Measurements from ENCODE around the gene ATAD3A. TPM values are rescaled to one million over a fixed set of nuclear protein-coding genes. Genes with fewer than 3 reads are reported as not detected.

The ATAD3A gene
- total RNA-seq, 1 experiment from 2014 or later = 92.7 TPM

DNA sequence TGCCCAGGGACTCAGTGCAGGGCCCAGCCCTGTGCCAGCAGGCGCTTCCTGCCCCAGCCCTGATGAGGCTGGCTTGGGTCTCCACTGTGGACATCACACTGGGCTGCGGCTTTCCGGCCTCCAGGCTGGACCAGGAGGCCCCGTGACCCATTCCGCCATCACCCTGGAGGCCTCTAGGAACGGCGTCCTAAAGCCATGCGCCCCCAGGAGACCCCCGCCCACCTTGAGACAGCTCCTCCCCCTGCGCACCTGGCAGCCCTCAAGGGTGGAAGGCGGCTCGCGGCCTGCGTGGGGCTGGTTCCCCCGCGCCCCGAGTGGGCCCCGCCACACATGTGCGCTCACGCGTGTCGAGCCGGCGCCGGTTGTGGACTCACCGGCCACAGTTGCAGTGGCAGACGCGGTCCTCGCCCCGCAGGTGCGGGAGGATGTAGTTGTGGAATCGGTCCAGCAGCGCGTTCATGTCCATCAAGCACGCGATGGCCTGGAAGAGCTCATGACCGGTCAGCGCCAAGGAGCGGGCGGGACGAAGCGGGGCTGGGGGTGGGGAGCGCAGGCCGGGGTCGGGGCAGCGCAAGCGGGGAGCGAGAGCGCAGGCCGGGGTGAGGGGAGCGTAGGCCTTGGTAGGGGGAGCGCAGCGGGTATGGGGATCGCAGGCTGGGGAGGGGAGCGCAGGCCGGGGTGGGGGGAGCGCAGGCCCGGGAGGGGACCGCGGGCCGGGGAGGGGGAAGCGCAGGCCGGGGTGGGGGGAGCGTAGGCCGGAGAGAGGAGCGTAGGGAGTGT lies 27.5 kb downstream of the ATAD3A start:
- BruUV-seq (replicated peaks) = no TSS peak
- intact Hi-C loops (cut with micrococcal nuclease; ENCODE audit: unreplicated experiment) = no loop called here
- Histone ChIP-seq H3K4me1 (ENCODE audit: insufficient read depth, low read length, poor library complexity, severe bottlenecking) (no peaks in the 10 kb centered on the region), H3K27ac (ENCODE audit: low read depth, low read length, poor library complexity, severe bottlenecking) (peak overlapping the region; percentile 57), H3K9me3 (ENCODE audit: low read depth, low read length, poor library complexity, severe bottlenecking) (no peaks in the 10 kb centered on the region), H3K36me3 (ENCODE audit: insufficient read depth, low read length, poor library complexity, severe bottlenecking) (peaks cover 21% of the 10 kb centered on the region), H3K4me3 (ENCODE audit: low read depth, low read length, poor library complexity, severe bottlenecking) (peak overlapping the region; percentile 59), H3K27me3 (replicated peaks; ENCODE audit: insufficient read depth, low read depth, low read length, poor library complexity) (no peaks in the 10 kb centered on the region)
- DNase-seq (ENCODE audit: low spot score) = no peak
- TF ChIP-seq EZH2 (IDR thresholded peaks at IDR 0.05; ENCODE audit: borderline replicate concordance, low read depth, low read length, poor library complexity, severe bottlenecking) = no peak
- TF ChIP-seq, protein P1, sequence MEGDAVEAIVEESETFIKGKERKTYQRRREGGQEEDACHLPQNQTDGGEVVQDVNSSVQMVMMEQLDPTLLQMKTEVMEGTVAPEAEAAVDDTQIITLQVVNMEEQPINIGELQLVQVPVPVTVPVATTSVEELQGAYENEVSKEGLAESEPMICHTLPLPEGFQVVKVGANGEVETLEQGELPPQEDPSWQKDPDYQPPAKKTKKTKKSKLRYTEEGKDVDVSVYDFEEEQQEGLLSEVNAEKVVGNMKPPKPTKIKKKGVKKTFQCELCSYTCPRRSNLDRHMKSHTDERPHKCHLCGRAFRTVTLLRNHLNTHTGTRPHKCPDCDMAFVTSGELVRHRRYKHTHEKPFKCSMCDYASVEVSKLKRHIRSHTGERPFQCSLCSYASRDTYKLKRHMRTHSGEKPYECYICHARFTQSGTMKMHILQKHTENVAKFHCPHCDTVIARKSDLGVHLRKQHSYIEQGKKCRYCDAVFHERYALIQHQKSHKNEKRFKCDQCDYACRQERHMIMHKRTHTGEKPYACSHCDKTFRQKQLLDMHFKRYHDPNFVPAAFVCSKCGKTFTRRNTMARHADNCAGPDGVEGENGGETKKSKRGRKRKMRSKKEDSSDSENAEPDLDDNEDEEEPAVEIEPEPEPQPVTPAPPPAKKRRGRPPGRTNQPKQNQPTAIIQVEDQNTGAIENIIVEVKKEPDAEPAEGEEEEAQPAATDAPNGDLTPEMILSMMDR (conservative IDR thresholded peaks at IDR 0.05; ENCODE audit: low read depth, low read length) = no peak
- POLR2A ChIA-PET (ENCODE audit: low non-redundant PET) = interaction anchor here (0.6 kb wide), 1 partner anchor 144 kb away, joined by 3 read pairs; no protein-coding TSS in a partner anchor
- CTCF ChIA-PET = no interaction called here

DNA sequence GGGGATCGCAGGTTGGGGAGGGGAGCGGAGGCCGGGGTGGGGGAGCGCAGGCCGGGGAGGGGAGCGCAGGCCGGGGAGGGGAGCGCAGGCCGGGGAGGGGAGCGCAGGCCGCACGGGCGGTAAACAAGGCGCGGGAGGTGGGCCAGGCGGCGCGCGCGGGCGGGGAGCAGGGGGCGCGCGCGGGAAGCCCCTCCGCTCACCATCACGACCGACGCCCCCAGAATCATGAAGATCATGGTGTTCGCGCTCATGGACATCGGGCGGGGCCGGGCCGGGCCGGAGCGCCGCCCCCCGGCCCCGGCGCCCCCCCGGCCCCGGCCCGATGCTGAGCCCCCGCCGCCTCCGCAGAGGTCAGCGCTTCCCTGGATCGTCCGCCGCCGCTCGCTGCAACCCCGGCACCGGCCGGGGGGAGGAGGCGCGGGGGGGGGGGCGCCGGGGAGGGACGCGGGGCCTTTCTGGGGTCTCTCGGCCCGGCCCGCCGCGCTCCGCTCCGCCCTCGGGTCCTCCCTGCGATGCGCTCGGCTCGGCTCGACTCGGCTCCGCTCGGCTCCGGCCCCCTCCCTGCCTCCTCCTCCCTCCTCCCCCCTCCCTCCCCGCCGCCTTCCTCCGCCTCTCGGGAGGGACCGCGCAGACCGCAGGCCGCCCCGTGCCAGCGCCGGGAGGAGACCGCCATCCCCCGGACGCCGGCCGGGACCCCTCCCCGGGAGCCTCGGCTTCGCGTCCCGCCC lies 28.3 kb downstream of the ATAD3A start, which contains the start of gene TMEM240:
Gene TMEM240, minus strand, starts transcription at position 535 of the 728 bp plus-strand sequence. Its CDS starts 278 bp downstream, at position 257.
- H3K27ac ChIP-seq (ENCODE audit: low read depth, low read length, poor library complexity, severe bottlenecking) = peak within 1 kb of the TSS; percentile 58
- DNase-seq (ENCODE audit: low spot score) = peak; percentile 91
- H3K36me3 ChIP-seq (ENCODE audit: insufficient read depth, low read length, poor library complexity, severe bottlenecking) = peaks cover 21% of the 10 kb centered on the region
- no peaks in the 10 kb centered on the region for H3K4me1 ChIP-seq (ENCODE audit: insufficient read depth, low read length, poor library complexity, severe bottlenecking)
- no TSS peak for BruUV-seq (replicated peaks)
- no peaks in the 10 kb centered on the region for H3K9me3 ChIP-seq (ENCODE audit: low read depth, low read length, poor library complexity, severe bottlenecking)
- H3K4me3 ChIP-seq (ENCODE audit: low read depth, low read length, poor library complexity, severe bottlenecking) = peak within 1 kb of the TSS; percentile 59
- ChIA-PET POLR2A (ENCODE audit: low non-redundant PET) (no interaction called here), CTCF (no interaction called here)
- intact Hi-C loops (cut with micrococcal nuclease; ENCODE audit: unreplicated experiment) = no loop called here
- TF ChIP-seq, protein P1 (conservative IDR thresholded peaks at IDR 0.05; ENCODE audit: low read depth, low read length) = no peak
- TF ChIP-seq EZH2 (IDR thresholded peaks at IDR 0.05; ENCODE audit: borderline replicate concordance, low read depth, low read length, poor library complexity, severe bottlenecking) = no peak
- H3K27me3 ChIP-seq (replicated peaks; ENCODE audit: insufficient read depth, low read depth, low read length, poor library complexity) = no peaks in the 10 kb centered on the region

DNA sequence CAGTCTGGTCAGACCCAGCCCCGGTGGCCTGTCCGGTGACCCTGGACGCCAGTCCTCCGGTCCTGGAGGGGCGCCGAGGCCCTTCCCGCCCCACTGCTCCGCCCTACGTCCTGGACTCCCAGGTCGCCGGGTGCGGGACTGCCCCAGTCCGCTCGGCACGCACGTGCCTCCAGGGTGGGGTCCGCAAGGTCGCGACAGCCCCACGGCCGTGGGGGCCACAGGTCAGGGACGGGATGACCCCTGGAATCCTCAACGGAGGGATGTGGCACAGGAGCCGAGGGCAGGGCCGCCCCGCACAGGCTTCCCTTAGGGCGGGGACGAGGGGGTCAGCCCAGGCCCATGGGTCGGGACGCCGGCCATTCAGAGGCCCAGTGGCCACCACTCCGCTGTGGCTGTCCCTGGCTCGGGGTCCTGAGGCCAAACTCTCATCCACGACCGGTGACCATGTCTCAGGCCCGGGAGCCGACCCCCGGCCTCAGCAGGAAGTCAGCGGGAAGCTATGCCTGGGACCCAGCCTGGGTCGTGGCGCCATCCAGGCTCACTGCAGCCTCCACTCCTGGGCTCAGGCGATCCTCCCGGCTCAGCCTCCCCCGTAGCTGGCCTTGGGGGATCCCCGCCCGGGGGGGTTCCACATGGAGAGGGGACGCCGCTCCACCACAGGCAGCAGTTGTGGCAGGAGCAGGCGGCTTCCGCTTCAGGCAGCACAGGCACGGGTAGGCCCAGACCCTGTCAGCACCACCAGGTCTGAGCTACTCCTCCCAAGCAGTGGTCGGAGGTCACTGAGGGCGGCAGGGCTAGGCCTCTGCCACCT lies 29.1 kb downstream of the ATAD3A start:
- ChIA-PET CTCF (no interaction called here), POLR2A (ENCODE audit: low non-redundant PET) (no interaction called here)
- Histone ChIP-seq H3K4me3 (ENCODE audit: low read depth, low read length, poor library complexity, severe bottlenecking) (peak overlapping the region; percentile 59), H3K27ac (ENCODE audit: low read depth, low read length, poor library complexity, severe bottlenecking) (peak overlapping the region; percentile 58), H3K4me1 (ENCODE audit: insufficient read depth, low read length, poor library complexity, severe bottlenecking) (no peaks in the 10 kb centered on the region), H3K27me3 (replicated peaks; ENCODE audit: insufficient read depth, low read depth, low read length, poor library complexity) (no peaks in the 10 kb centered on the region), H3K9me3 (ENCODE audit: low read depth, low read length, poor library complexity, severe bottlenecking) (no peaks in the 10 kb centered on the region), H3K36me3 (ENCODE audit: insufficient read depth, low read length, poor library complexity, severe bottlenecking) (peaks cover 21% of the 10 kb centered on the region)
- no peak for DNase-seq (ENCODE audit: low spot score)
- BruUV-seq (replicated peaks) = no TSS peak
- intact Hi-C loops (cut with micrococcal nuclease; ENCODE audit: unreplicated experiment) = no loop called here
- TF ChIP-seq, protein P1 (conservative IDR thresholded peaks at IDR 0.05; ENCODE audit: low read depth, low read length) = no peak
- TF ChIP-seq EZH2 (IDR thresholded peaks at IDR 0.05; ENCODE audit: borderline replicate concordance, low read depth, low read length, poor library complexity, severe bottlenecking) = no peak
